Stimulated activated CD8-positive, alpha-beta memory T cell treated with anti-CD3 and anti-CD28 coated beads, Interleukin-12 subunit alpha, Interleukin-12 subunit beta, amount 100 ng/mL, for 4 hours (primary cell): ENCODE measurements around the gene ZNRF1.
"Not testable (repeated sequence)": the region's sequence is repeated elsewhere in the genome, so short reads cannot be mapped to it uniquely, and the experiment has no call there.

ENCODE experiments used
- DNase-seq: peaks from one replicate; pipeline ENCODE4 v3.0.0-alpha.2; 2020; ENCODE audit warnings: low read depth

ZNRF1 gene

GRCh38 chr16:75080205-75081029 lies 81.6 kb downstream of the ZNRF1 start:
- DNase-seq: no peak

- no peak for DNase-seq
Measured at GRCh38 chr16:75081179-75081859, 82.5 kb downstream of the ZNRF1 start.

GRCh38 chr16:75083813-75084212 lies 85.0 kb downstream of the ZNRF1 start:
- no peak for DNase-seq

- no peak for DNase-seq
Measured at GRCh38 chr16:75085556-75085955, 86.7 kb downstream of the ZNRF1 start.

- no peak for DNase-seq
Measured at GRCh38 chr16:75086281-75086680, 87.5 kb downstream of the ZNRF1 start.

GRCh38 chr16:75086688-75087374 lies 88.0 kb downstream of the ZNRF1 start:
- DNase-seq: no peak

- no peak for DNase-seq
Measured at GRCh38 chr16:75087375-75087979, 88.7 kb downstream of the ZNRF1 start.

- DNase-seq: no peak
Measured at GRCh38 chr16:75088216-75088615, 89.4 kb downstream of the ZNRF1 start.

GRCh38 chr16:75088934-75089333 lies 90.1 kb downstream of the ZNRF1 start:
- no peak for DNase-seq

GRCh38 chr16:75089486-75090202 lies 90.8 kb downstream of the ZNRF1 start:
- no peak for DNase-seq

- not testable (repeated sequence) for DNase-seq
Measured at GRCh38 chr16:75090899-75091298, 92.1 kb downstream of the ZNRF1 start.

- DNase-seq: not testable (repeated sequence)
Measured at GRCh38 chr16:75091619-75092018, 92.8 kb downstream of the ZNRF1 start.

GRCh38 chr16:75092777-75093176 lies 94.0 kb downstream of the ZNRF1 start:
- no peak for DNase-seq

- DNase-seq: no peak
Measured at GRCh38 chr16:75093598-75094540, 95.0 kb downstream of the ZNRF1 start.

- DNase-seq: no peak
Measured at GRCh38 chr16:75095204-75095621, 96.4 kb downstream of the ZNRF1 start.

GRCh38 chr16:75096656-75097055 lies 97.8 kb downstream of the ZNRF1 start:
- no peak for DNase-seq

GRCh38 chr16:75097191-75097761 lies 98.5 kb downstream of the ZNRF1 start:
- no peak for DNase-seq

GRCh38 chr16:75097941-75098901 lies 99.4 kb downstream of the ZNRF1 start:
- peak; percentile 50 for DNase-seq

- DNase-seq: no peak
Measured at GRCh38 chr16:75099075-75099667, 100.3 kb downstream of the ZNRF1 start.
